ENCODE data around the gene UFL1.

The UFL1 gene

GRCh38 chr6:96575359-96575758, 53.8 kb downstream of the UFL1 start:
- no peak for DNase-seq (ENCODE audit: low spot score)

GRCh38 chr6:96576221-96576620, 54.6 kb downstream of the UFL1 start:
- DNase-seq (ENCODE audit: low spot score), result no peak

GRCh38 chr6:96582021-96582420, 60.4 kb downstream of the UFL1 start:
- no peak for DNase-seq (ENCODE audit: low spot score)

GRCh38 chr6:96582436-96582835, 60.8 kb downstream of the UFL1 start:
- DNase-seq (ENCODE audit: low spot score), result no peak

GRCh38 chr6:96604420-96604819, 82.8 kb downstream of the UFL1 start:
- DNase-seq (ENCODE audit: low spot score), result no peak
